G401.6 (cell line): Measurements from ENCODE around the gene UBE2D2.

Experiments
- FAIRE-seq: peaks from 2 replicates; lab custom pipeline; 2012; peaks lifted over from hg19 to GRCh38; lab: Jason Lieb, UNC

Gene UBE2D2

DNA sequence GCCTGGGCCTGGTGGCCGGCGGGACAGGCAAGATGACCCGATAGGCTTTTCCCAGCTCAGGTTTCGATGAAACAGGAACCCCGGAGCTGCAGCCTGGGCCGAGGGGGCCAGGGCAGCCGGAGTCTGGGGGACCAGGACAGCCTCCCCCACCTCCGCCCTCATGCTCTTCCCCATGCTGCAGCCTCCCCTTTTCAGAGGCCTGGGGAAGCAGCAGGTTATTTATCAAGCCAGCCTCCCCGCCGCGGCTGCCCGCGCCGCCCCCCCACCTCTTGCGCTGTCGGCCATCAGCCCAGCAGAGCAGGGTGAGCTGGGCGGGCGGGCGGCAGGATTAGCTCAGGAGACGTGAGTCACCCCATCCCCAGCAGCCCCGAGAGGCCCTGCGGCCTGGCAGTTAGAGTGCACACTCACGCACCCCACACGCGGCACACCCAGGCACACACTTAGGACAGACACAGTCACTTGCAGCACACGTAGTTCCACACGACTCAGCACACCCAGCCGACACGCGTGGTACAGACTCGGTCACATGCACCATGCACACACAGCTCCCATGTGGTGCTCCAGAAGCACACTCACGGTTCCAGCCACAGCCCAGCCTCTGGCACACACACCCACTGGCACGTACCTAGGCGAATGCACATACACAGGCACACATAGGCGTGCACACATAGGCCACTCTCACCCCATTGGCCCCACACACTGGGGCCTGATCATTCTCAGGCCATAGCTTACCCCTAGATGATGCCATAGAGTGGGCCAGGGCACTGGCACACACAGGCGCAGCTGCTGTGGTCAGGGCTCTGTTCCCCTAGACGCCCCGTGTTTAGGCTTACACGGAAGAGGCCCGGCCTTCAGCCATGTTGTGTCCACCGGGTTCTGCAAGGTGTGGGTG is 100.0 kb downstream of the UBE2D2 start:
- FAIRE-seq = no peak

DNA sequence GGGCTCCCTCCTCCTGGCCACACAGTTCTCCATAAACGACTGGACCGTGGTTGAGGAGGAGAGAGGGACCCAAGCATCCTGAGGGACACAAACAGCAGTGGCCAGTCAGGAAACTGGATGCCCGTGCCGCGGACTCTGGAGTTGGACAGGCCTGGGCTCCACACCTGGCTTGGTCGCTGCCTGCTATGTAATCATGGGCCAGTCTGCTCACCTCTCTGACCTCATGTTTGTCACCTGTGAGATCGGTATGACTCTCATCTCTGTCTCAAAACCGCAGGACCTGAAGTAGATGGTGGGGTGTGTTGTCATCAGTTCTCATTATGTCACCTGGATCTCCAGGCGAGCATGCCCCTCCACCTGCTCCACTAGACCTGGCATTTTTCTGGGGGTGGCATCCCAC is 101.5 kb downstream of the UBE2D2 start:
- FAIRE-seq = no peak

DNA sequence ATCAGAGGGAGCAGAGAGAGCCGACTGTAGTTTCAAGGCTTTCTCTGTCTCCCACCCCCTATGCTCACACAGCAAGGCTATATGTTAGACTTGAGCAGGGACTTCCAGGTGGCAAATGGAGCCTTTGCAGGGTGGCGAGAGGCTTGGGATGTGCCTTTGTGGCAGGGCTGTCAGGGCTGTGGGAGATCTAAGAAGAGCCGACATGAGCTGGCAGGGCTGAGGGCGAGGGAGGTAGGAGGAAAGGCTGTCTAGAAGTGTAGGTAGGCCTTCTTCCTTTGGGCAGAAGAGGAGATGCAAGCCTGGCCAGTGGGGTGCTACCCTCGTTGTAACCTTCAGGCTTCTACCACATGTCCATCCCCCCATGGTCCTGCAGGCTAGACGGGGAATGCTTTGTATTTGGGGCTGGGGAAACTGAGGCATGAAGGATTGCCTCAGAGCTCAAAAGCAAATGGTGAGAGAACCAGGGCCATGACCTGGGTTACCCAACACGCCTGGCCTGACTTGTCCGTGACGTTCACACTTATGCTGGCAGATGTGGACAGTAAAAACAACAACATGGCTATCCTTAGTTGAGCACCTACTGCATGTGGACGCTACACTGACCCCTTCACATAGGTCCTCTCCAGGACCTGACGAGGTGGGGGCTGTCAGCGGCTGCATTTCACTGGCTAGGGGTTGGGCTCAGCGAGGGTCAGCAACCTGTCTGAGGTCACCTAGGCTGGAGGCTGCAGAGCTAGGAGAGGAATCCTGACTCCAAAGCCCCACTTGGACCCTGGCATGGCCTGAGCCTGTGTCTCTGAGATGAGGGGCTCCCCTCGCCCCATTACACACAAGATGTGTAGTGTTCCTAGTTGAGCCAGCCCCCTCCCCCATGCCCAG is 102.3 kb downstream of the UBE2D2 start:
- no peak for FAIRE-seq

DNA sequence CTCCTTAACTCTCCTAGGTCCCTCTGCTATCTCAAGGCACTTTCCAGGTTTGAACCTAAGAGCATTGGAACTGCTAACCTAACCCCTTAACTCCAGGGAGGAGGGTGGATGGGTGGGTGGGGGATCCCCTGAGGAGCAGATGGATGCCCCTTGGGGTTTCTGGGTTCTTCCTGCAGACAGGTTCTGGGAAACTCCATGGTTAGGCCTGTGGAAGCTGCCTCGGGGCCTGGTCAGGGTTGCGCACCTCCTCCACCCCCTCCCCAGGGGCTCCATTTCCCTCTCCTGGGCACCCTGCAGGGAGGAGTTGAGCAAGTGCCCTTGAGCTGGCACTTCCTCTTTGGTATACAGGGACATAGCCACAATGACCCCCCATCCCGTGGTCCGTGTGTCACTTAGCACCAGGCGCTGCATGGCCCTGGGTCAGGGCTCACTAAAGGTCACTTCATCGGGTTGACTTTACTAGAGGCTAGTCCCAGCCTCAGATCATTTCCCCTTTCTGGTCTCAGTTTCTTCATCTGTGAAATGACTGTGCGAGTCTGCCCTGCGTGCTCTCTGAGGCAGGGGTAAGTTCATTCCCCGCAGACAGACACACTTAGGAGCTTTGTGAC is 103.1 kb downstream of the UBE2D2 start:
- FAIRE-seq = no peak

DNA sequence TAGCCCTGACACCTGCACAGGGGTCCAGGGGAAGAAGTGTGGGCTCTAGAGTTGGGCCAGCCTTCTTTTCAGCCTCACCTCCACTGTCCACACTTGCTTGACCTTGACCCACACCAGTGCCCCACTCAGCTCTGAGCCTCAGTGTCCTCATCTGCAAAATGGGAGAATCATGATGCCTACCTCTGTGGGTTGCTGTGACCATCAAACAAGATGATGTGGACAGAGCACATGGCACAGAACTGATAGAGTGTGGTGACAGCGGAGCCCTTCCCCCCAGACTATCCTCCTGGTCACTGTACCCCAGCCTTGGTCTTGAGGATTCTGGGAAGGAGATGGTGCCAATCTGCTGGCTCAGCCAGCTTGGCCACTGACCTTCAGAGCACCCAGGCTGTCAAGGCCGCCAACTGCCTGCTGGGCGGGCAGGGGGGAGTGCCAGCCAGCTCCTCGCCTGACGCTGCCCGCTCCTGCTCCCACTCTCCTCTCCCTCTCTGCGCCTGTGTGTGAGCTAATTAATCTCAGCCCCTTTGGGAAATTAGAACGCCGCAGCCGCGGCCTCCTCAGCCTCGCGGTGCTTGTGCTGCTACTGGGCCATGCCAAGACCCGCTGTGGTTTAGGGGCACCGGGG is 103.7 kb downstream of the UBE2D2 start:
- FAIRE-seq = no peak

DNA sequence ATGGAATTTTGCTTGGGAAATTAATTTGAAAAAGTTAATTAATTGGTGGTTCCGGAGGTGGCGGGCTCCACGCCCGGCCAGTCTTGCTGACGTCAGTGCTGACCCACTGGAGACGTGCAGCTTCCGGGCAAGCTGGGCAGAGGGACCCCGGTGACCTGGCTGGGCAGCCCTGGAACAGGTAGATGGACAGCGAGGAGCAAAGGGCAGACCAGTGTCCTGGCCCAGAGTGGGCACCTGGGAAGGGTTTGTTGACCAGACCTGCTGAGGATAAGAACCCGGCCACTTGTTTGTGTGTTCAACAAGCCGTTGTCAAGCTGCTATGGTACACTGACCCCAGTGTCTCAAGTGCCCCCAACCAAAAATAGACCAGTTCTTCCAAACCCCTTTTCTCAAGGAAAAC is 104.5 kb downstream of the UBE2D2 start:
- no peak for FAIRE-seq

DNA sequence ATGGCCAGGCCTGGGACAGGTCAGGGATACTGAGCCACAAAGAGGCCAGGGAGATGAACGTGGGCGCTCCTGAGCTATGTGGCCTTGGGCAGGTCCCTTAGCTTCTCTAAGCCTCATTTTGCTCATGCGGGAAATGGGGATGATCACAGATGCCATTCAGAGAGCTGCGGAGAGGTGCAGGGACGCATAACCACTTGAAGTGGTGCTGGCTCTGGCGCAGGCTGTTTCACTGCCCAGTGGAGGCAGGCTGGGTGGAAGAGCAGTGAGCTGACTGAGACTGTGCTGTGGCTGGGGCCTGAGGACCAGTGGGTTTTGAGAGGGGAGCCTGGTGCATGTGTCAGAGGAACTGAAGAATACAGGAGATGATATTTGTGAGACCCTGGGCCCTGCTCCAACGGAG is 105.4 kb downstream of the UBE2D2 start:
- no peak for FAIRE-seq

DNA sequence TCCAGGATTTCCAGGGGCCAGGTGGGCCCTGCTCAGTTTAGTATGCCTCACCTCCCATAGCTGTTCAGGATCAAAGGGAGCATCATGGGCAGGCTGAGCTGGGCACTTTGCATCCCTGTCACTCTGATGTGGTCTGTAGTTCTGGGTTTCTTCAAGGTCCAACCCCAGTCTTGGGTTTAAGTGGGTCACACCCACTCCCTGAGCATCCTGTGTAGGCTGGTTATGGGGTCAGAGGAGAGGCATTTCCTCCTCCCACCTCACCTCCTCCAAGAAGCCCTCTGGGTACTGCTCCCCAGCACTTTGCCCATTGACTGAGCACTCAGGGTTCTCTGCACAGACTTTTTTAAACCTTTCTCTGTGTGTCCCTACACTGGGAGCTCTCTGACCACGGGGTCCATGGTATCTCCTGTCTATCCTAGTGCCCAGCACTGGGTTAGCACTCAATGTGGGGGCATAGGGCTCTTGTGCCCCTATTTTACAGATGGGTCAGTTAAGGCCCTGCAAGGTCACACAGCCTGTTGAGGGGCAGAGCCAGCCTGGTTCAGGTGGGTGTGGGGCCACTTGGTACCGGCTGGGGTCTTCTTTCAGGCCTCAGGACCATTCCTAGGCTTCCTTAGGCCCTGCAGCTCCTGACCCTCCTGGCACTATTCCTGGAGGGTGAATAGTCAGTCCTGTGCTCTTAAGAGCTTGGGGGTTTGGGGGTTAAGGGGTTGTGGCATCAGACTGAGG is 106.0 kb downstream of the UBE2D2 start:
- no peak for FAIRE-seq

DNA sequence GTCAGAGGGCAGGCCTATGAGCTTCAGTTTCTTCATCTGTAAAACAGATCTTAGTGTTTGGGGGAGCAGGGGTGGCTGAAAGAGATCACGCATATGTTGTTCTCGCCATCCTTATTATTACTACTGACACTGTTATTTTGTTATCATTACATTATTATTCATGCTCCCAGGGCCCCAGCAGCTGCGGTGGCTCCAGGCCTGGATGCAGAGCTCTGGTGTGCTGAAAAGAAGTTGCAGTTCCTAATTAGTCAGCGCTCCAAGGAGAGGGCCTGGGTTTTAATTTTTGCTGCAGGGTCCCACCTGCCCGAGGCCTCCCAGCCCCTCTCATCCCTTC is 106.6 kb downstream of the UBE2D2 start:
- FAIRE-seq = no peak

DNA sequence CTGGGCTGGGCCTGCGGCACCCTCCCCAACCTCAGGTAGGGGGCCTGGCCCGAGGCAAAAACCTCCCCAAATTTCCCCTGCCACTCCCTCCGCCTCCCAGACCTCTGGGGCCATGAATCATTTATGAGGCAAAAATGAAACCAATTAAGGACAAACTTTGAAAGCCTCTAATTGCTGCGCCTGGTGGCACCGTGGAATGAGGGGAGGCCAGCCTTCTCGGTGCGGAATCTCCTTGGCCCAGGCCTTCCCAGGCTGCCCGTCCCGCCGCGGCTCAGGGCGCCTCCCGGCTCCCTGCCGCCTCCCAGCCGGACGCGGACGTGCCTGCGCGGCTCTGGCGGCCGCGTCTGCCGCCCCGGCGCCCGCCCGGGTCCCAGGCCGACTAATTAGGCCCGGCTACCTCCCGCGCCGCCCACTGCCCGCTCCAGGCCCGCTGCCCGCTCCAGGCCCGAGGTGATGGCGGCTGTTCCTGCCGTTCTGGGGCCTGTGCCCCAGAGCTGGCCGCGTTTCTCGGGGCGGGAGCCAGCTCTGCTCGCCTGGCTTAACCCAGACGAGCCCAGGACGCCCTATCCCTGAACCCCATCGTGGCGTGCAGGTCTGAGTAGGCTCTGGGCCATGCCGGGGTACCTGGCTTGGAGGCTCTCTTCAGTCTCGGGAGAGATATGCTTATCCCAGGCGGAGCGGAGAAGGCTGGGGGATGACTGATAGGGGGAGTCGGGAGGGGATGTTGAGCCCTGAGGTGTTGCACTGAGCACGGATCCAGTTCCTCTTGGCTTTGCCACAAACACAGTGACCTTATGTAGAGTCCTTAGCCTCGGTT is 107.1 kb downstream of the UBE2D2 start:
- no peak for FAIRE-seq

DNA sequence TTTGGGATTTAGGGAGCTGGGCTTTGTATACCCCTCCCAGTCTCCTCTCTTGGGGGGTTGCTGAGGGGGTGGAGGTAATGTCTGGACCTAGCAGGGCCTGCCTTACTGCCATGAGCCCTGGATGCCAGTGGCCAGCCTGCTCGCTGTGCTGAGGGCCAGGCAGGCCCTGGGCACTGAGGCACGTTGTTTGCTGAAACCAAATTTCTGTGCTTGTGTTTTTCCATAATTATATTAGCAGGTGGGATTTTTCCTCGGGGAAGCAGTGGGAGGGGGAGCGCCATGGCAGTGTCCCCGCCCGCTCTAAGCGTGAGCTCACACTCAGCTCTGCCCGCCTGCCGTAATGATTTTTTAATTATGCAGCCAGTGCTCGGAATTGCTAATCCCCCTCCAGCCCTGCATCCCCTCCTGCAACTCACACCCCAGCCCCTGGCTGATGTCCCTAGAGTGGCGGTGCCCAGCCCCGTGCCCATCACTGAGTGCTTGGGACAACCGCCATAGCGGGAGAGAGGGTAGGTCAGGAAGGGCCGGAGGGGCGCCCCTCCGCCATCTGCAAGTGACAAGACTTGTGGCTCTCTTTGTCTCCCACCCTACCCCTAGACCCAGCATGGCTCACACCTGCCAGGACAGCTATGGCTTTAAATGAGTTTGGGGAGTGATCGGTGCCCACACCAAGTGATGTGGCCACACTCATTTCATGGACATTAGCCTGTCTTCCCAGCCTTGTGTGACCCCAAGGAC is 108.0 kb downstream of the UBE2D2 start:
- no peak for FAIRE-seq

DNA sequence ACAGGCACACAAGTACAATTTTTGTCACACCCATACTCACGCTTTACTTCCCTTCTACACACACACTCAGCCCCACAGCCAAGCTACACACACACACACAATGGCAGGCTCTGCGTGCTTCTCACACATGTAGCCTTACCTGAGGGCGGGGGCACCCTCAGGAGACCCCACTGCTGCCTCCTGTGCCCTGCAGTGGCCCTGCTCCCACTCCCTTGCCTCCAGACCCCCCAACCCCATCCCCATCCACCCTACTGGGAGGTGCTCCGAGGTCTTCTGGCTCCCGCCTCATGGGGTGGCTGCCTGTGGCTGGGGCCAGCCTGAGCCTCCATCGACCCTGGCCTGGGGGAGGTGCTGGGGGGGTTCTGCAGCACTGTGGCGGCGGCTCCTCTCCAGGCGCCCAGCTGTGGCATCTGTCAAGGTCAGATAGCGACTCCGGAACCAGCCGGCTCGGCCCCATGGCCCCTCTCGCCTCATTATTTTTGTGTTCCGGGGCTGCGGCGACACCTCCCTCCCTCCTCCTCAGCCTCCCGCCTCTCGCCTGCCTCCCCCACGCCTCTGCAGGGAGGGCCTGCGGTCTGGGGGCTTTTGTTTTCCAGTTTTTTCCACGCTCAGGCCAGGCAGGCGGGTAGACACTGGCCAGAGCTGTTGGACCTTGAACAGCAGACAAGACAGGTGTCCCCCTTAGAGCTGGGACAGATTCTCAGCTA is 108.7 kb downstream of the UBE2D2 start:
- no peak for FAIRE-seq

DNA sequence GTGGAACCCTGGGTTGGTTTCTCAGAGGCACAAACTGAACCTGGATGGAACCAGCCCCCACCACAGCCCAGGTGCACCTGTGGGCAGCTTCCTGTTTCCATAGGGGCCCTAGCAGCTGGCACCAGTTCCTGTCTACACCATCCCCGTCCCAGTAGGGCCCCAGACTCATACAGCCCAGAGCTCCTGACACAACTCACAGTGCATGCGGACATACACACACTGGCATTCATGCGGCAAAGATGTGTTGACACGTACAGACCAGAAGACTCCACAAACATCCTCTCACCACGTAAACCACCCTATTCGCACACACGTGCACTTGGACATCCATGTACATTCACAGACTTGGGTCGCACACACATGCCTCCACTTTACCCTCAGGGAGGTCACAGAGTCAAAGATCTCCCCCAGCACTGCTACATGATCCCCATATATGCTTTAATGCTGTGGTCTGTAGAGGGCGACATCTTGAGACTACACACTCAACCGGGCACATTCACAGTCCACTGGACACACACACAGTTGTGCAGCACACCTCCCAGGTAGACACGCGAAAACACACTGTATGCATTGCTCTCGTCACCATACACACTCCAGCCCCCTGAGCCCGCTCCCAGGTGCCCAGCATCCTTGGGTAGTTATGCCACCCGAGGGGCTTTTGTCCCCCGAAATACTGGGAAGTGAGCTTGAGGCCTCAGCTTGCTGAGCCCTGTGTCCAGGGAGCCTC is 109.4 kb downstream of the UBE2D2 start:
- FAIRE-seq = no peak

DNA sequence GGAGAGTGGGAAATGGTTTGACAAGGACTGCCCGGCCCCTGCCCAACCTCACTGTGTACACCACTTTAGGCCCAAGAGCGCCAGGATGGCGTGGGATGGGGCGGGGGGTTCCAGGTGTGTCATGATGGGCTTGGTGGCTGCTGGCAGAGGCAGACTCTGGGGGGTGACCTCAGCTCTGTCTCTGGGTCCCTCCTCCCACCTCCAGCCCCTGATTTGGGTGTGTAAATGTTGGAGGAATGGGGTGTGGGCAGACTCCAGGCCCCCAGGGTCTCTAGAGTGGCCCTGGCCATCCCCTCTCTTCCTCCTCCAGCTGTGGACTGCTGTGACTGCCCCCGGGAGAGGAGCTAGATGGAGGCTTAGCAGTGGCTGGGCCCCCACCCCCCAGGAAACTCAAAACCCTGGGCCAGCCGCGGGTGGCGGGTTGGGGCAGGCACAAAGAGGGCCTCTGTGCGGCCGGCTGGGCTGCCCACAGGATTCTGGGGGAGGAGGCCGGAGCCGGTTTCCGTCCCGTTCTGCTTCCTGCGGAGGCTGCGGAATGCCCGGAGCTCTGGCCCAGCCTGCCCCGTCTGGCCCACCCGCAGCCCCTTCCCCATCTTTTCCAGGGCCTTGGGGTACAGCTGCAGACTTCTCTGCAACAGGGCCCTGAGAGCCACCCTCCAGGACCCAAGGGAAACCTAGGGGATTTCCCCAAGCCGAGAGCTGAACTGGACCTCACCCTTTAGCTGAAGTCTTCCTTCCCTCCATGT is 110.1 kb downstream of the UBE2D2 start:
- FAIRE-seq = no peak

DNA sequence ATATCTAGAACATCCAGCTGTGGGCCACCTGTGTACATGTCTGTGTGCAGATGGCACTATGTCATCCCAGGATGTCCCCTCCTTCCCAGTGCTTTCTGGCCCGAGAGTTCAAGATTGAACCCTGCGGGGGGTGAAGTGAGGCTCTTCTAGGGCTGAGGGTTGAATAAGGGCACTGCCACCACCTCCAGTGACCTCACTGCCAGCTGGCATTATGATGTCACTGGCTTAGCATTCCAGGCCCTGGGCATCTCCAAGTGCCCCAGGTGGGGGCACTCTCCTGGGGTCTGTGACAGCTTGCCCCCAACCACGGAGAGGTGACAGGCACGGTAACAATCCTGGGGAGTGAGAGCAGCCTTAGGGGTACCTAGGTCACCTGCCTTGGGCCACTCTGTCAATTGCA is 114.1 kb downstream of the UBE2D2 start:
- no peak for FAIRE-seq

DNA sequence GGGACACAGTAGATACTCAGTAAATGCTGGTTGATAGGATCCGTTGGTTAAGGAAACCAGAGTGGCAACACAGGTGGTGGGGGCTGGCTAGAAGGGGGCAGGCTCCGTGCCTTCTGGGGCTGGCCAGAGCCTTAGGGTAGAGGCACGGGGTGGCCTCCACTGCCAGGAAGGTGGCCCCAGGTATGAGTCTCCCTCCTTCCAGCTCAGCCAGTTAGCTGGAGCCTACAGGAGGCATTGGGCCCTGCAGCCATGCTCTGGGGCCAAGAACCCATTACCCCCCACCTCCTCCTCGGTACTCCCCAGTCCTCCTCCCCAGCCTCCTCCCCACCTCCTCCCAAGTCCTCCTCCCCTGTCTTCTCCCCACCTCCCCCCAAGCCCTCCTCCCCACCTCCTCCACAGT is 114.7 kb downstream of the UBE2D2 start:
- FAIRE-seq = no peak

DNA sequence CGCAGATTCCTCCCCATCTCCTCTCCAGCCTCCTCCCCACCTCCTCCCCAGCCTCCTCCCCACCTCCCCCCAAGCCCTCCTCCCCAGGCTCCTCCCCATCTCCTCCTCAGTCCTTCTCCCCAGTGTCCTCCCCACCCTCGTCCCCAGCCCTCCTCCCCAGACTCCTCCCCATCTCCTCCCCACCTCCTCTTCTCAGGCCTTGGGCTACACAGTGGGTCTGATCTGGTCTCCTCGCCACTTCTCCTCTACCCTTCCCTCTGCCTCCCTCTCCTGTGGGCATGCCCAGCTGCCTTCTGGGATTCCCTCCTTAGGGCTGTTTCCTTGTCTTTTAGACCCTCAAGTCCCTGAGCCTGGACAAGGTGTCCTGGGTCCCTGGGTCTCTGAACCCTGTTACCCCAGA is 115.3 kb downstream of the UBE2D2 start:
- no peak for FAIRE-seq
